ENCODE measurements around the gene ATP5F1B. TPM values are rescaled to one million over a fixed set of nuclear protein-coding genes. Genes with fewer than 3 reads are reported as not detected.

Gene ATP5F1B
- total RNA-seq, 4 donors from 2014 or later = 360 to 457 (median 395) TPM

GRCh38 chr12:56599041-56599440, 46.7 kb downstream of the ATP5F1B start:
- H3K4me3 ChIP-seq (ENCODE audit: low read depth, poor library complexity, severe bottlenecking) = no peak overlapping the region
- TF ChIP-seq CTCF (IDR thresholded peaks at IDR 0.05) = no peak
- no peak for TF ChIP-seq POLR2A (IDR thresholded peaks at IDR 0.05)
- WGBS, 2 donors = 89 to 97% methylated on average over 15 of the region's 15 CpGs
- intact Hi-C loops (cut with DNase I; ENCODE audit: low total_unique reads) = no loop called here
- DNase-seq (ENCODE audit: low spot score in 2 of 2) = no peak

- no peak for DNase-seq (ENCODE audit: low spot score in 2 of 2)
- TF ChIP-seq CTCF (IDR thresholded peaks at IDR 0.05) (no peak), POLR2A (IDR thresholded peaks at IDR 0.05) (no peak)
- WGBS, 2 donors = 48 to 54% methylated on average over 3 of the region's 3 CpGs
- no peak overlapping the region for H3K4me3 ChIP-seq (ENCODE audit: low read depth, poor library complexity, severe bottlenecking)
- intact Hi-C loops (cut with DNase I; ENCODE audit: low total_unique reads) = no loop called here
Observed at GRCh38 chr12:56596815-56597214, 49.0 kb downstream of the ATP5F1B start.

- peak in 1 of 2 donors; percentile 33 for DNase-seq (ENCODE audit: low spot score in 2 of 2)
- 36 to 40% methylated on average over 8 of the region's 8 CpGs for WGBS, 2 donors
- TF ChIP-seq CTCF (IDR thresholded peaks at IDR 0.05) (no peak), POLR2A (IDR thresholded peaks at IDR 0.05) (no peak)
- intact Hi-C loops (cut with DNase I; ENCODE audit: low total_unique reads) = no loop called here
- H3K4me3 ChIP-seq (ENCODE audit: low read depth, poor library complexity, severe bottlenecking) = no peak overlapping the region
Observed at GRCh38 chr12:56593909-56594621, 51.7 kb downstream of the ATP5F1B start.

- no peak overlapping the region for H3K4me3 ChIP-seq (ENCODE audit: low read depth, poor library complexity, severe bottlenecking)
- intact Hi-C loops (cut with DNase I; ENCODE audit: low total_unique reads) = no loop called here
- TF ChIP-seq POLR2A (IDR thresholded peaks at IDR 0.05) (no peak), CTCF (IDR thresholded peaks at IDR 0.05) (no peak)
- DNase-seq (ENCODE audit: low spot score in 2 of 2) = no peak
Observed at GRCh38 chr12:56591961-56592360, 53.8 kb downstream of the ATP5F1B start.

- TF ChIP-seq CTCF (IDR thresholded peaks at IDR 0.05) (no peak), POLR2A (IDR thresholded peaks at IDR 0.05) (no peak)
- intact Hi-C loops (cut with DNase I; ENCODE audit: low total_unique reads) = no loop called here
- no peak overlapping the region for H3K4me3 ChIP-seq (ENCODE audit: low read depth, poor library complexity, severe bottlenecking)
Observed at GRCh38 chr12:56591126-56591525, 54.7 kb downstream of the ATP5F1B start.

More at GRCh38 chr12:56591126-56591525, 54.7 kb downstream of the ATP5F1B start:
- 85% methylated on average over 5 of the region's 5 CpGs for WGBS, 2 donors
- DNase-seq (ENCODE audit: low spot score in 2 of 2) = no peak

Data from lower leg skin (tissue), 4 donors.